HFFc6 (cell line): ENCODE measurements around the gene LNP1. TPM values are rescaled to one million over a fixed set of nuclear protein-coding genes. Genes with fewer than 3 reads are reported as not detected.
A peak's percentile ranks its signal among the peaks of the same experiment; 100 is the strongest.

Source experiments
- DNase-seq: peaks from one replicate; pipeline ENCODE4 v3.0.0-alpha.2; 2018
- H3K27ac Mint-ChIP-seq: 2 replicates; pipeline ENCODE4 v1.8.0; 2020; ENCODE audit warnings: mild to moderate bottlenecking, mixed read lengths
- H3K27me3 Mint-ChIP-seq: 2 replicates; pipeline ENCODE4 v1.8.0; 2021; ENCODE audit warnings: mild to moderate bottlenecking, moderate library complexity, mixed read lengths; ENCODE audit not compliant: insufficient read depth
- H3K36me3 Mint-ChIP-seq: 2 replicates; pipeline ENCODE4 v1.8.0; 2021; ENCODE audit warnings: low read depth, mixed read lengths
- H3K4me1 Mint-ChIP-seq: 2 replicates; pipeline ENCODE4 v1.8.0; 2020; ENCODE audit warnings: low read depth, mixed read lengths
- H3K4me3 Mint-ChIP-seq: 2 replicates; pipeline ENCODE4 v1.8.0; 2020; ENCODE audit warnings: mild to moderate bottlenecking, moderate library complexity, mixed read lengths
- H3K9me3 Mint-ChIP-seq: 2 replicates; pipeline ENCODE4 v1.8.0; 2020; ENCODE audit warnings: mild to moderate bottlenecking, mixed read lengths
- CTCF ChIP-seq: fragments of 200-600 bp; sonication (generic); IDR thresholded peaks from 2 replicates; pipeline ENCODE4 v1.5.0; 2021; ENCODE audit warnings: antibody characterized with exemption, mild to moderate bottlenecking
- total RNA-seq, 6 experiments: library from RNA; stranded (reverse); fragmentation: NEBNext Ultra II Directional; extraction: Animal tissue kit (Norgen Biotek cat#: 25700); gene quantifications; 2 replicates in 1 of 6; 3 replicates in 5 of 6; pipeline ENCODE4 v1.2.3, GENCODE V29; 2021

The LNP1 gene
- total RNA-seq, 6 experiments from 2014 or later = 1.1 to 2.7 (median 1.6) TPM

GRCh38 chr3:100359035-100359434, 42.3 kb upstream of the LNP1 start:
- peaks cover 42% of the 10 kb centered on the region for H3K36me3 Mint-ChIP-seq
- no peak for TF ChIP-seq CTCF
- H3K9me3 Mint-ChIP-seq = peaks cover 4% of the 10 kb centered on the region; the same call in 1 of the 2 replicates

GRCh38 chr3:100360757-100361496, 40.4 kb upstream of the LNP1 start:
- Mint-ChIP-seq H3K27ac (no peak overlapping the region; the same call in 1 of the 2 replicates), H3K9me3 (peaks cover 4% of the 10 kb centered on the region; the same call in 1 of the 2 replicates), H3K27me3 (no peaks in the 10 kb centered on the region; the same call in 1 of the 2 replicates), H3K4me1 (no peaks in the 10 kb centered on the region), H3K36me3 (peaks cover 41% of the 10 kb centered on the region), H3K4me3 (no peak overlapping the region)
- no peak for TF ChIP-seq CTCF
- no peak for DNase-seq

More at GRCh38 chr3:100359035-100359434, 42.3 kb upstream of the LNP1 start:
- no peak for DNase-seq
- Mint-ChIP-seq H3K4me3 (no peak overlapping the region), H3K4me1 (no peaks in the 10 kb centered on the region), H3K27ac (peak overlapping the region; percentile 3; the same call in 1 of the 2 replicates), H3K27me3 (no peaks in the 10 kb centered on the region; the same call in 1 of the 2 replicates)

- no peak for TF ChIP-seq CTCF
- no peak overlapping the region for H3K4me3 Mint-ChIP-seq
- peaks cover 44% of the 10 kb centered on the region for H3K36me3 Mint-ChIP-seq
- H3K27ac Mint-ChIP-seq = no peak overlapping the region
- peaks cover 4% of the 10 kb centered on the region; the same call in 1 of the 2 replicates for H3K9me3 Mint-ChIP-seq
- DNase-seq = no peak
- no peaks in the 10 kb centered on the region; the same call in 1 of the 2 replicates for H3K27me3 Mint-ChIP-seq
- H3K4me1 Mint-ChIP-seq = no peaks in the 10 kb centered on the region
Measured at GRCh38 chr3:100361897-100362296, 39.4 kb upstream of the LNP1 start.

- TF ChIP-seq CTCF = no peak
- 0 out of 2 replicates have a peak, but pooled peaks cover 5% of the 10 kb centered on the region for H3K4me1 Mint-ChIP-seq
- H3K27me3 Mint-ChIP-seq = no peaks in the 10 kb centered on the region; the same call in 1 of the 2 replicates
- no peak overlapping the region for H3K4me3 Mint-ChIP-seq
- H3K36me3 Mint-ChIP-seq = peaks cover 57% of the 10 kb centered on the region
- DNase-seq = no peak
- H3K9me3 Mint-ChIP-seq = peaks cover 4% of the 10 kb centered on the region; the same call in 1 of the 2 replicates
- no peak overlapping the region for H3K27ac Mint-ChIP-seq
Measured at GRCh38 chr3:100364421-100364820, 36.9 kb upstream of the LNP1 start.

GRCh38 chr3:100366424-100366823, 34.9 kb upstream of the LNP1 start:
- Mint-ChIP-seq H3K9me3 (peaks cover 4% of the 10 kb centered on the region; the same call in 1 of the 2 replicates), H3K27me3 (no peaks in the 10 kb centered on the region; the same call in 1 of the 2 replicates), H3K4me1 (peaks cover 20% of the 10 kb centered on the region), H3K27ac (no peak overlapping the region), H3K36me3 (peaks cover 60% of the 10 kb centered on the region), H3K4me3 (no peak overlapping the region)
- no peak for TF ChIP-seq CTCF
- no peak for DNase-seq
